IMR-90 (cell line): ENCODE measurements around the gene SNX6. TPM values are rescaled to one million over a fixed set of nuclear protein-coding genes. Genes with fewer than 3 reads are reported as not detected.

Experiments used
- ATAC-seq: fragments of 200-7000 bp; cut with Tn5 transposase; 2 replicates; pipeline ENCODE4 v1.9.1; 2020; ENCODE audit warnings: low read depth, mild to moderate bottlenecking, moderate library complexity
- BruUV-seq: library from RNA; stranded (reverse); fragments of 400-500 nt; replicated peaks from 2 replicates; lab custom pipeline; 2021; lab: Mats Ljungman, UMichigan
- CTCF ChIA-PET: fragments of 300-600 bp; formaldehyde crosslinking; extraction: SDS; loops from one replicate; lab custom pipeline; 2021; ENCODE audit warnings: antibody characterized with exemption; lab: Yijun Ruan, JAX
- POLR2A ChIA-PET: fragments of 300-600 bp; sonication (Branson Sonifier 250); formaldehyde crosslinking; loops from one replicate; lab custom pipeline; 2022; ENCODE audit warnings: antibody characterized with exemption; ENCODE audit not compliant: unreplicated experiment; lab: Charles Lee
- DNase-seq: peaks from one replicate; pipeline ENCODE4 v3.0.0; 2013
- H2AFZ ChIP-seq: replicated peaks from 2 replicates; pipeline ENCODE3; 2013; ENCODE audit warnings: low read length, mild to moderate bottlenecking; ENCODE audit not compliant: poor library complexity
- H2AK5ac ChIP-seq: 2 replicates; pipeline ENCODE4 v1.6.1; 2013; ENCODE audit warnings: low read depth, low read length, inconsistent platforms
- H2AK9ac ChIP-seq: replicated peaks from 2 replicates; pipeline ENCODE3; 2013; ENCODE audit warnings: mild to moderate bottlenecking, low read depth, low read length, moderate library complexity; ENCODE audit not compliant: poor library complexity
- H2BK120ac ChIP-seq: 2 replicates; pipeline ENCODE4 v1.6.1; 2013; ENCODE audit warnings: low read depth, low read length, inconsistent platforms
- H2BK15ac ChIP-seq: 3 replicates; pipeline ENCODE4 v1.6.1; 2013; ENCODE audit warnings: low read depth, low read length, inconsistent platforms
- H2BK20ac ChIP-seq: 2 replicates; pipeline ENCODE4 v1.6.1; 2013; ENCODE audit warnings: low read depth, mild to moderate bottlenecking, inconsistent platforms, low read length, moderate library complexity
- H2BK5ac ChIP-seq: 2 replicates; pipeline ENCODE4 v1.6.1; 2013; ENCODE audit warnings: mild to moderate bottlenecking, low read depth, low read length, inconsistent platforms; ENCODE audit not compliant: poor library complexity, severe bottlenecking
- H3K14ac ChIP-seq: replicated peaks from 2 replicates; pipeline ENCODE4 v1.6.1; 2013; ENCODE audit warnings: low read depth, low read length, inconsistent platforms
- H3K18ac ChIP-seq: 2 replicates; pipeline ENCODE4 v1.6.1; 2013; ENCODE audit warnings: low read depth, low read length, control low read depth
- H3K23ac ChIP-seq: 2 replicates; pipeline ENCODE4 v1.6.1; 2013; ENCODE audit warnings: low read depth, low read length, inconsistent platforms
- H3K27ac ChIP-seq: 2 replicates; pipeline ENCODE4 v1.5.1; 2013; ENCODE audit warnings: mild to moderate bottlenecking, control low read depth, low read length; ENCODE audit not compliant: insufficient read depth
- H3K27me3 ChIP-seq: 2 replicates; pipeline ENCODE4 v1.6.1; 2013; ENCODE audit warnings: low read length; ENCODE audit not compliant: control insufficient read depth, insufficient read depth
- H3K36me3 ChIP-seq: 2 replicates; pipeline ENCODE4 v1.6.1; 2013; ENCODE audit warnings: low read length, mixed read lengths; ENCODE audit not compliant: control insufficient read depth, insufficient read depth
- H3K4ac ChIP-seq: 2 replicates; pipeline ENCODE4 v1.6.1; 2013; ENCODE audit warnings: low read depth, low read length, inconsistent platforms
- H3K4me1 ChIP-seq: 2 replicates; pipeline ENCODE4 v1.6.1; 2013; ENCODE audit warnings: low read length, mixed read lengths; ENCODE audit not compliant: control insufficient read depth, insufficient read depth
- H3K4me2 ChIP-seq: 2 replicates; pipeline ENCODE4 v1.6.1; 2013; ENCODE audit warnings: low read depth, mild to moderate bottlenecking, control low read depth, low read length, moderate library complexity
- H3K4me3 ChIP-seq: 2 replicates; pipeline ENCODE4 v1.5.1; 2013; ENCODE audit warnings: low read depth, mild to moderate bottlenecking, control low read depth, low read length, moderate library complexity; ENCODE audit not compliant: insufficient read depth
- H3K56ac ChIP-seq: 2 replicates; pipeline ENCODE4 v1.6.1; 2013; ENCODE audit warnings: low read length, inconsistent platforms; ENCODE audit not compliant: insufficient read depth; ENCODE audit errors: extremely low read depth
- H3K79me1 ChIP-seq, 2 experiments: 2 replicates each; pipeline ENCODE4 v1.6.1; 2013; ENCODE audit warnings: low read length in 2 of 2, inconsistent platforms in 1 of 2, low read depth in 1 of 2
- H3K9ac ChIP-seq: 2 replicates; pipeline ENCODE4 v1.6.1; 2013; ENCODE audit warnings: low read depth, low read length, control low read depth
- H3K9me1 ChIP-seq: 2 replicates; pipeline ENCODE4 v1.6.1; 2013; ENCODE audit warnings: low read length, inconsistent platforms; ENCODE audit not compliant: insufficient read depth
- H3K9me3 ChIP-seq: 2 replicates; pipeline ENCODE4 v1.6.1; 2013; ENCODE audit warnings: low read length; ENCODE audit not compliant: control insufficient read depth, insufficient read depth
- H4K20me1 ChIP-seq: 2 replicates; pipeline ENCODE4 v1.6.1; 2013; ENCODE audit warnings: low read length, inconsistent platforms; ENCODE audit not compliant: insufficient read depth
- H4K5ac ChIP-seq: 2 replicates; pipeline ENCODE4 v1.6.1; 2013; ENCODE audit warnings: mild to moderate bottlenecking, low read depth, low read length, control low read depth
- H4K8ac ChIP-seq, 2 experiments: 2 replicates each; pipeline ENCODE4 v1.6.1; 2013; ENCODE audit warnings: low read depth in 2 of 2, low read length in 2 of 2, control low read depth in 1 of 2, inconsistent platforms in 1 of 2
- H4K91ac ChIP-seq: 2 replicates; pipeline ENCODE4 v1.6.1; 2013; ENCODE audit warnings: low read depth, low read length, inconsistent platforms; ENCODE audit not compliant: insufficient read depth
- BHLHE40 ChIP-seq: fragments of 150-350 bp; IDR thresholded peaks from 2 replicates; pipeline ENCODE4 v1.6.1; 2016; ENCODE audit warnings: mild to moderate bottlenecking, low read depth, low read length
- ELK1 ChIP-seq: fragments of 150-350 bp; IDR thresholded peaks from 2 replicates; pipeline ENCODE4 v1.6.1; 2016; ENCODE audit warnings: low read depth, mild to moderate bottlenecking, low read length, moderate library complexity, borderline replicate concordance
- FOS ChIP-seq: fragments of 150-350 bp; IDR thresholded peaks from 2 replicates; pipeline ENCODE4 v1.6.1; 2016; ENCODE audit warnings: low read depth, low read length
- MAZ ChIP-seq: IDR thresholded peaks from 2 replicates; pipeline ENCODE4 v1.6.1; 2012; ENCODE audit warnings: low read depth, mild to moderate bottlenecking, low read length, improper control_type of control experiment, moderate library complexity, borderline replicate concordance
- RFX5 ChIP-seq: IDR thresholded peaks from 2 replicates; pipeline ENCODE4 v1.8.0; 2012; ENCODE audit warnings: low read depth, mild to moderate bottlenecking, low read length, moderate library complexity
- SMC3 ChIP-seq: fragments of 150-350 bp; IDR thresholded peaks from 2 replicates; pipeline ENCODE4 v1.6.1; 2016; ENCODE audit warnings: low read depth, mild to moderate bottlenecking, antibody characterized with exemption, low read length, moderate library complexity
- WGBS, 2 experiments: methylation state at CpG; one replicate each; pipeline versions ENCODE4 v1.1.5 to v1.1.7; 2013; ENCODE audit warnings: missing lambda C conversion rate in 2 of 2; ENCODE audit not compliant: insufficient read length in 1 of 2; ENCODE audit errors: extremely low coverage in 2 of 2; 5-methylcytosine and 5-hydroxymethylcytosine counted together
- dilution Hi-C: fragments of 300-500 bp; cut with HindIII; formaldehyde crosslinking; loops from one replicate; pipeline ENCODE4 v1.14.3; 2018; ENCODE audit warnings: low sequenced_read_pairs; ENCODE audit not compliant: unreplicated experiment
- in situ Hi-C: fragments of 300-500 bp; cut with MboI; formaldehyde crosslinking; loops from 3 replicates; pipeline ENCODE4 v1.14.3; 2019; ENCODE audit warnings: low sequenced_read_pairs, inconsistent platforms, mixed read lengths
- intact Hi-C: fragments of 100-400 bp; cut with micrococcal nuclease; formaldehyde crosslinking; loops from 2 replicates; pipeline ENCODE4 v1.10.0; 2022
- polyA plus RNA-seq, 3 experiments: library from polyadenylated mRNA; depleted of rRNA; stranded (reverse); fragments of >200 nt; gene quantifications; 2 replicates each; pipeline ENCODE4 v1.2.3, GENCODE V29; 2012; ENCODE audit warnings: low replicate concordance in 1 of 3
- total RNA-seq: library from RNA; depleted of rRNA; stranded (reverse); fragments of >200 nt; gene quantifications from 2 replicates; pipeline ENCODE4 v1.2.3, GENCODE V29; 2012

Gene SNX6
- total and polyA plus RNA-seq, 2 of the 4 experiments (the other 2 are of a cell fraction) = 116 to 127 TPM

- Histone ChIP-seq H2BK20ac (no peak overlapping the region), H4K5ac (no peak overlapping the region), H2BK120ac (no peak overlapping the region), H3K4me3 (no peak overlapping the region), H3K4ac (no peak overlapping the region), H4K20me1 (no peaks in the 10 kb centered on the region; the same call in 1 of the 2 replicates), H3K9me1 (no peaks in the 10 kb centered on the region), H3K9ac (no peak overlapping the region), H4K91ac (no peak overlapping the region), H2BK15ac (no peak overlapping the region), H3K27me3 (no peaks in the 10 kb centered on the region), H4K8ac (no peak overlapping the region), H3K23ac (no peak overlapping the region), H3K36me3 (peaks cover 64% of the 10 kb centered on the region), H2AFZ (no peak overlapping the region), H3K4me1 (no peaks in the 10 kb centered on the region), H3K4me2 (no peak overlapping the region), H3K18ac (no peak overlapping the region), H2AK9ac (no peak overlapping the region), H3K27ac (no peak overlapping the region), H2AK5ac (no peak overlapping the region), H2BK5ac (no peak overlapping the region), H3K14ac (no peak overlapping the region), H3K56ac (no peak overlapping the region), H3K79me1 (peaks cover 5 to 14% of the 10 kb centered on the region in 2 experiments; a peak in 3 of 4 replicates), H3K9me3 (no peaks in the 10 kb centered on the region)
- ChIA-PET CTCF (no interaction called here), POLR2A (no interaction called here)
- DNase-seq = no peak
- no TSS peak for BruUV-seq
- no peak for ATAC-seq
- in situ Hi-C loops = no loop called here
- dilution Hi-C loops = no loop called here
- intact Hi-C loops = no loop called here
- TF ChIP-seq RFX5 = no peak
- no peak for TF ChIP-seq BHLHE40
- TF ChIP-seq ELK1 = no peak
- no peak for TF ChIP-seq SMC3
- no peak for TF ChIP-seq MAZ
- no peak for TF ChIP-seq FOS
- 97% methylated on average over 7 of the region's 13 CpGs; no CpG with 5 or more reads in 1 of the 2 experiments for WGBS, 2 experiments
Measured at GRCh38 chr14:34568803-34569202, 61.1 kb downstream of the SNX6 start.
